GM10266 (cell line): ENCODE measurements around the gene SEPTIN12.
A peak's percentile ranks its signal among the peaks of the same experiment; 100 is the strongest.

Source experiments
- DNase-seq: peaks from one replicate; pipeline ENCODE4 v3.0.0; 2012; ENCODE audit errors: extremely low spot score
- TF ChIP-seq, protein P1 (sequence below): IDR thresholded peaks from 2 replicates; pipeline ENCODE4 v1.5.1; 2012; ENCODE audit warnings: mild to moderate bottlenecking, low read depth; ENCODE audit not compliant: control insufficient read depth, insufficient read depth; ENCODE audit errors: missing control alignments

The SEPTIN12 gene

DNA sequence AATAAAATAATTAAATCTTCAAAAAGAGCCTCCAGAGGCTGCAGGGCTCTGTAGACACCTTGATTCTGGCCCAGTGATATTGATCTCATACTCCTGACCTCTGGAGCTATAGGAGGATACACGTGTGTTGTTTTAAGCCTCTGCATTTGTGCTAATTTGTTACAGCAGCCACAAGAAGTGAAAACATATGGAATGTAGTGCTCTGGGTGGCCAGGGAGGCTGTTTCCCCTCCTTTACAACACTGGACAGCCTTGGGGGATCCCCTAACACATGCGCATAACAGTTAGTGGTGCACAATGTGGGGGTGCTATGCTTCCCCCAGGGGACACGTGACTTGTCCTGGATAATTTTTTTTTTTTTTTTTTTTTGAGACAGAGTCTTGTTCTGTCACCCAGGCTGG, 16.5 kb downstream of the SEPTIN12 start:
- DNase-seq: peak; percentile 56
- TF ChIP-seq, protein P1, sequence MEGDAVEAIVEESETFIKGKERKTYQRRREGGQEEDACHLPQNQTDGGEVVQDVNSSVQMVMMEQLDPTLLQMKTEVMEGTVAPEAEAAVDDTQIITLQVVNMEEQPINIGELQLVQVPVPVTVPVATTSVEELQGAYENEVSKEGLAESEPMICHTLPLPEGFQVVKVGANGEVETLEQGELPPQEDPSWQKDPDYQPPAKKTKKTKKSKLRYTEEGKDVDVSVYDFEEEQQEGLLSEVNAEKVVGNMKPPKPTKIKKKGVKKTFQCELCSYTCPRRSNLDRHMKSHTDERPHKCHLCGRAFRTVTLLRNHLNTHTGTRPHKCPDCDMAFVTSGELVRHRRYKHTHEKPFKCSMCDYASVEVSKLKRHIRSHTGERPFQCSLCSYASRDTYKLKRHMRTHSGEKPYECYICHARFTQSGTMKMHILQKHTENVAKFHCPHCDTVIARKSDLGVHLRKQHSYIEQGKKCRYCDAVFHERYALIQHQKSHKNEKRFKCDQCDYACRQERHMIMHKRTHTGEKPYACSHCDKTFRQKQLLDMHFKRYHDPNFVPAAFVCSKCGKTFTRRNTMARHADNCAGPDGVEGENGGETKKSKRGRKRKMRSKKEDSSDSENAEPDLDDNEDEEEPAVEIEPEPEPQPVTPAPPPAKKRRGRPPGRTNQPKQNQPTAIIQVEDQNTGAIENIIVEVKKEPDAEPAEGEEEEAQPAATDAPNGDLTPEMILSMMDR: no peak

DNA sequence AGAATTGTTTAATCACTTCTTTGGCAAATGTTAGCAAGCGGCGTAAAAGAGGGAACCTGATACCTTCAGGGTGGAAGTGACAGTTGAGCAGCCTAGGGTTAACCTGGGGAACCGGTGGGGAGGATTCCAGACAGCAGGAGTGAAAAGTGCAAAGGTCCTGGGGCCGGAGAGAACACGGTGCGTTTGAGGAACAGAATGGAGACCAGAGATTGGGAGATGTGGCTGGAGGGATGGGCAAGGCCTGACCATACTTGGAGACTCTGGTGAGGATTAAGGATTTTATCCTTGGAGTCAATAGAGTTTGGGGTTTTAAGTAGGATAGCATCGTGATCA, 18.9 kb downstream of the SEPTIN12 start:
- TF ChIP-seq, protein P1: no peak
- no peak for DNase-seq

DNA sequence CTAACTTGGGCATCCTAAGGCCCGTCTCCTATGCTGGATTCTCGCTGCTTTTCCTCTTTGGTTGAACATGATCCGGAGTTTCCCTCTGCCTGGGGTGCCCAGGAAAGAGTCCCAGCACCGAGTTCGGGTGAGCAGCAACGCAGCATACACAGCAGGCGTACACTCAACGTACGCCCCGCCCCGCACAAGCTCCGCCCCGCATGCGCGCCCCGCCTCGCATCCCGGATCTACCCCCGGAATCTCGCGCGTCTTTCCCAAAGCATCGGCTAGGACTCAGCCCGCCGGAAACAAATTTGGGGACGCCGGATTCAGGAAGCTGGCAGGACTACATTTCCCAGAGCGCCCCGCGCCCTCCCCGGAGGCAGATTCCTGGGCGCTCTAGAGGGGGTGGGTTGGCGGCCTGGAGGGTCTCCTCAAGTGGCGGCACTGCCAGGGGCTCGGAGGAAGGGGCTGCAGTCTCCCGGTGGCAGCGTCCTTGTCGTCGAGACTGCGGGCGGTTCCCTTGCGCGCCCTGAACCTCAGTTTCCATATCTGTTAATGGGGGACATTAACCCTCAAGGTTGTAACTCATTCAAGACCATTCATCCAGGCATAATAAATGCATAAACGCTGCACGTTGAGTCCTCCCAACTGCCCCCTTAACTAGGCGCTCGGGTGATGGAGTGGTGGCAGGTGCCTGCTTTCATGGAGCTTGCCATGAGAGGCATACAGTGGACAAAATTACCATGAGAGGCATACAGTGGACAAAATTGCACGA, 19.4 kb downstream of the SEPTIN12 start:
- TF ChIP-seq, protein P1: no peak
- peak; percentile 97 for DNase-seq

DNA sequence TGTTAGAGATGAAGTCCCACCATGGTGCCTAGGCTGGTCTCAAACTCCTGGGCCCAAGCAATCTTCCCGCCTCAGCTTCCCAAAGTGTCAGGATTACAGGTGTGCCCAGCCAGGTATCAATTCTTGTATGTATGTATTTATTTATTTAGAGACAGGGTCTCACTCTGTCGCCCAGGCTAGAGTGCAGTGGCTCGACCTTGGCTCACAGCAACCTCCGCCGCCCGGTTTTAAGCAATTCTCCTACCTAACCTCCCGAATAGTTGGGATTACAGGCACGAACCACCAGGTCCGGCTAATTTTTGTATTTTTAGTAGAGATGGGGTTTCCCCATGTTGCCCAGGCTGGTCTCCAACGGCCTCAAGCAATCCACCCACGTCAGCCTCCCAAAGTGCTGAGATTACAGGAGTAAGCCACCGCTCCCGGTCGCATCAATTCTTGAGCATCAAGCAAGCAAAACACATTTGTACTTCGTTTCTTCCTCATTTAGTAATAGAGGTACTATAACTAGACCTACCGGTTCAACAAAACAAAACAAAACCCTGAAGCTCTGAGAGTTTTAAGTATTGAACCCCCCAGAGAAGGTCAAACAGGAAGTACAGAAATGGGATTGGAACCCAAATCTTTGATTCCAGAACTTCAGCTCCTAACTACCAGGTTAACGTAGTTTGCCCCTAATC, 20.1 kb downstream of the SEPTIN12 start:
- TF ChIP-seq, protein P1: no peak
- no peak for DNase-seq

DNA sequence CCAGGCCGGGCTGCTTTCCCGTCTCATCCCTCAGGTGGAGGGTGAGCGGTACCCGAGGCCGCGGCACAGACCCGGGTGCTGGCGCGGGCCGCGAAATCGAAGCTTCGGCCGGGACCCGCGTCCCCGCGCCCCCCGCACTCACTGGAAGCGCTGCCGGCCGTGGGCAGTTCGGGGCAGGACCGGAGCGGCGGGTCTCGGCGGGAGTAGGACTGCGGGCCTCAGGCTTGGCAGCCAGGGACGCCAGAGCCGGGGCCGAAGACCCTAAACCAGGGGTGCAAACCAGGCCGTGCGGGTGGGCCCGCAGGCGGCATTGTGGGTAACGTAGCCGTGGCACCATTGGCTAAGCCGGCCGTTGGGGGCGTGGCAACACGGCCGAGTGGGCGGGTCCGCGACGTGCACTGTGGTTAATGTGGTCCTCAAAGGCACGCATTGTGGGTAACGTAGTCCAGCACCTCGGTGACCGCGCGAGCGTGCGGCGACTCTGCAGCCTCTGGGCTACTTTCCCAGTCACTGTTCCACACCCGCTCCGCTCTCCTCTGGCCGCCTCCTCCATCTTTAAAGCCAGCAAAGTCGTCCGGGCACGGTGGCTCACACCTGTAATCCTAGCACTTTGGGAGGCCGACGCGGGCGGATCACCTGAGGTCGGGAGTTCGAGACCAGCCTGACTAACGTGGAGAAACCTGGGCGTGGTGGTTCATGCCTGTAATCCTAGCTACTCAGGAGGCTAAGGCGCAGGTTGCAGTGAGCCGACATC, 21.1 kb downstream of the SEPTIN12 start, which contains the start of gene ZNF500:
ZNF500 (minus strand) TSS at position 288 of the 754 bp plus-strand sequence. CDS start 1,184 bp downstream, outside the sequence.
- TF ChIP-seq, protein P1: no peak
- DNase-seq: peak; percentile 97

DNA sequence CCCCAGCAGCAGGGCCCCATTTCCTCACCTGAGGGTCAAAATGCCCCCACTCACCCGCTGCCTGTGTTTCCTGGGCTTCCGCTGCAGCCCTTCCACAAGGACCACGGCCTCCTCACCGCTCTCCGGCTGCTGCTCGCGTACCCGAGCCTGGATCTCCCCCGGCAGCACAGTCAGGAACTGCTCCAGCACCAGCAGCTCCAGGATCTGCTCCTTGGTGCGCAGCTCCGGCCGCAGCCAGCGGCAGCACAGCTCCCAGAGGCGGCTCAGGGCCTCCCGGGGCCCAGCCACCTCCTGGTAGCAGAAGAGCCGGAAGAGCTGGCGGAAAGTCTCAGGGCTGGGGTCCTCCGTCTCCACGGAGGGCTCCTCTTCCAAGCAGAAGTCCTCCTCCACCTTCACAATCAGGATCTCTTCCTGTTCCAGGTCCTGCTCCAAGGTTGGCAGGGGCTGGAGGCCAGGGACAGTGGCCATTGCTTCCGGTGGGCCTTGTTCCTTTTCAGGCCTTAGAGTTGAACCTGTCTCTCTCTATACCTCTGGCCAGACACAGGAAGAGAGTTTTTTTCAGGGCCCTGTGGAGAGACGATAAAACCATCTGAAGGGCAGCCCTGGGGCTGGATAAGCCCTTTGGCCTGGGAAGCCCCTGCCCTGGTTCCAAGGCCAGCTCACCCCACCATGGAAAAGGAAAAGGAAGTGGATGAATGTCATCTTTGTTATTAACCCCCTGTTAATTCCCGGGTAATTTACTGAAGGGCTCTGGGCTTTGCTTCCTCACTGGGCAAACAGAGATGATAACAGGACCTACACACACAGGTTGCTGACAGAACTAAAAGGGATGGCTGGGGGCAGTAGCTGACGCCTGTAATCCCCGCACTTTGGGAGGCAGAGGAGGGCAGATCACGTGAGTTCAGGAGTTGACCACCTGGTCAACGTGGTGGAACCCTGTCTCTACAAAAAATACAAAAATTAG, 22.4 kb downstream of the SEPTIN12 start:
- no peak for DNase-seq
- TF ChIP-seq, protein P1: no peak
